ENCODE measurements around the gene ATP10A.

DNA sequence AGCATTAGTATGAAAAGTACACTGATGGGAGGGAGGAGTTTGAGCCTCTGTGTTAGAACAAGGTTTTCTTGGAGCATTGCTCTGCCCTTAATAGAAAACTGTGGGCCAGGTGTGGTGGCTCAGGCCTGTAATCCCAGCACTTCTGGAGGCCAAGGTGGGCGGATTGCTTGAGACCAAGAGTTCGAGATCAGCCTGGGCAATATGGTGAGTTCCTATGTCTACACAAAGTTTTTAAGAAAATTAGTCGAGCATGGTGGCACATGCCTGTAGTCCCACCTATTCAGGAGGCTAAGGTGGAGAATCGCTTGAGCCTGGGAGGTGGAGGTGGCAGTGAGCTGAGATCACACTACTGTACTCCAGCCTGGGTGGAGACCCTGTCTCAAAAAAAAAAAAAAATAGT lies 103.7 kb downstream of the ATP10A start:
- TF ChIP-seq CTCF (IDR thresholded peaks at IDR 0.05) (no peak), POLR2A (IDR thresholded peaks at IDR 0.05) (no peak)

All from adrenal gland (tissue), 5 donors.